Activated CD4-positive, alpha-beta T cell treated with anti-CD3 and anti-CD28 coated beads, Interleukin-2, amount 50 U/mL, for 1 hour (primary cell): Measurements from ENCODE around the gene THUMPD3.
A peak's percentile ranks its signal among the peaks of the same experiment; 100 is the strongest.

Source experiments
- DNase-seq: peaks from one replicate; pipeline ENCODE4 v3.0.0-alpha.2; 2020

Gene THUMPD3

GRCh38 chr3:9369508-9369907 is 6.7 kb downstream of the THUMPD3 start:
- no peak for DNase-seq

GRCh38 chr3:9373465-9373864 is 10.6 kb downstream of the THUMPD3 start:
- DNase-seq = no peak

GRCh38 chr3:9377981-9378380 is 15.1 kb downstream of the THUMPD3 start:
- no peak for DNase-seq

- DNase-seq = no peak
Observed at GRCh38 chr3:9379327-9379726, 16.5 kb downstream of the THUMPD3 start.

- no peak for DNase-seq
Observed at GRCh38 chr3:9380014-9380413, 17.2 kb downstream of the THUMPD3 start.

GRCh38 chr3:9384141-9384828 is 21.4 kb downstream of the THUMPD3 start:
- no peak for DNase-seq

- no peak for DNase-seq
Observed at GRCh38 chr3:9385187-9386077, 22.6 kb downstream of the THUMPD3 start.

GRCh38 chr3:9386078-9386459 is 23.2 kb downstream of the THUMPD3 start:
- no peak for DNase-seq

GRCh38 chr3:9386501-9387321 is 23.9 kb downstream of the THUMPD3 start:
- DNase-seq = no peak

- DNase-seq = no peak
Observed at GRCh38 chr3:9387322-9387655, 24.4 kb downstream of the THUMPD3 start.

- DNase-seq = no peak
Observed at GRCh38 chr3:9388142-9388541, 25.3 kb downstream of the THUMPD3 start.

- no peak for DNase-seq
Observed at GRCh38 chr3:9388562-9389272, 25.9 kb downstream of the THUMPD3 start.

- no peak for DNase-seq
Observed at GRCh38 chr3:9390265-9390888, 27.5 kb downstream of the THUMPD3 start.

- no peak for DNase-seq
Observed at GRCh38 chr3:9392041-9392440, 29.2 kb downstream of the THUMPD3 start.

- DNase-seq = no peak
Observed at GRCh38 chr3:9395570-9396300, 32.9 kb downstream of the THUMPD3 start.

GRCh38 chr3:9396301-9396631 is 33.4 kb downstream of the THUMPD3 start:
- DNase-seq = peak; percentile 76

GRCh38 chr3:9396632-9397331 is 33.9 kb downstream of the THUMPD3 start:
- DNase-seq = peak; percentile 99

- DNase-seq = peak; percentile 99
Observed at GRCh38 chr3:9397332-9397905, 34.6 kb downstream of the THUMPD3 start, which contains the start of gene SETD5. TSS of gene SETD5 (plus strand) at chr3:9397615. CDS start at chr3:9428939, 31,324 bp downstream.

- DNase-seq = peak; percentile 32
Observed at GRCh38 chr3:9397906-9398699, 35.2 kb downstream of the THUMPD3 start.
